Left ventricle myocardium superior (tissue), 1 donor: ENCODE data around the gene C17orf113. TPM values are rescaled to one million over a fixed set of nuclear protein-coding genes. Genes with fewer than 3 reads are reported as not detected.

ENCODE experiments used
- ATAC-seq: fragments of 200-7000 bp; cut with Tn5 transposase; one replicate; pipeline ENCODE4 v1.9.1; 2020; ENCODE audit warnings: mild to moderate bottlenecking, moderate library complexity
- DNase-seq: peaks from one replicate; pipeline ENCODE4 v3.0.0-alpha.2; 2020
- intact Hi-C: fragments of 100-400 bp; cut with micrococcal nuclease; formaldehyde crosslinking; loops from one replicate; pipeline ENCODE4 v1.11.0; 2022
- long read RNA-seq: library from polyadenylated mRNA; unstranded; transcript quantifications from one replicate; pipeline ENCODE4 v2.0.0, GENCODE V29; 2021
- total RNA-seq: library from RNA; stranded (reverse); fragmentation: NEBNext Ultra II Directional; extraction: Animal tissue kit (Norgen Biotek cat#: 25700); gene quantifications from one replicate; pipeline ENCODE4 v1.2.1, GENCODE V29; 2021
- donor health status: DM: no; HTN: yes; CAD: no; lungs with severe emphysema.

The C17orf113 gene
- total RNA-seq = 0.52 TPM
- long read RNA-seq, partial matches to known transcripts = 0 of 1 reads
- long read RNA-seq, other reads (novel, unspliced or antisense) = 1 of 1 reads

DNA sequence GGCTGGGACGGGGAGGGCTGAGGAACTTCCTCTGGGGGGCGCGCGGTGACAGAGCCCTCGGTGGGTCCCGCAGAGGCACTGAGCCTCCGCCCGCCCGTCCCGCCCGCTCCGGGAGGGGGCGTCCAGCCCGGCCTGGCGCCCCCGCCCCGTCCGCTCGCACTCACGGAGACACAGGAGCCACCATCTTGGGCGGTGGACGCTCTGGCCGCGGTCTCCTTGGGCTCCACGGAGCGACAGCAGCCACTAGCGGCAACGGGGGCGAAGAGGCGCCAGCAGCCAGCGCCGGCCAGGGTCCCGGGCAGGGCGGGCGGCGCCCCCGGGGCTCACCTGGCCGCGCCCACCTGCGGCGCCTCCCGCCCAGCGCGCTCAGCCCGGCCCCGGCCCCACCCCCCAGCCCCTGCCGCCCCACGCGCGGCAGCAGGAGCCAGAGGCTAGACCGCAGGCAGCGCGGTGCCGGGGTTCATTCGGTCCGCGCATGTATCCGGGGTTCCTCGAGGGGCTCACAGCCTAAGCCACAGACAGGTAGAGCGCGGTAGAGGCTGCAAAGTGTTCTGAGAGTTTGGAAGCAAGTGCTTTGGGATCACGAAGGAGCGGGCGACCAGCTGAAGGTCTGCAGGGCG lies at the start of gene C17orf113:
Gene C17orf113, minus strand, starts transcription at position 209 of the 620 bp plus-strand sequence. CDS start 7,225 bp downstream, outside the sequence.
- DNase-seq = peak; percentile 78
- ATAC-seq = peak; percentile 85
- intact Hi-C loops = no loop called here

DNA sequence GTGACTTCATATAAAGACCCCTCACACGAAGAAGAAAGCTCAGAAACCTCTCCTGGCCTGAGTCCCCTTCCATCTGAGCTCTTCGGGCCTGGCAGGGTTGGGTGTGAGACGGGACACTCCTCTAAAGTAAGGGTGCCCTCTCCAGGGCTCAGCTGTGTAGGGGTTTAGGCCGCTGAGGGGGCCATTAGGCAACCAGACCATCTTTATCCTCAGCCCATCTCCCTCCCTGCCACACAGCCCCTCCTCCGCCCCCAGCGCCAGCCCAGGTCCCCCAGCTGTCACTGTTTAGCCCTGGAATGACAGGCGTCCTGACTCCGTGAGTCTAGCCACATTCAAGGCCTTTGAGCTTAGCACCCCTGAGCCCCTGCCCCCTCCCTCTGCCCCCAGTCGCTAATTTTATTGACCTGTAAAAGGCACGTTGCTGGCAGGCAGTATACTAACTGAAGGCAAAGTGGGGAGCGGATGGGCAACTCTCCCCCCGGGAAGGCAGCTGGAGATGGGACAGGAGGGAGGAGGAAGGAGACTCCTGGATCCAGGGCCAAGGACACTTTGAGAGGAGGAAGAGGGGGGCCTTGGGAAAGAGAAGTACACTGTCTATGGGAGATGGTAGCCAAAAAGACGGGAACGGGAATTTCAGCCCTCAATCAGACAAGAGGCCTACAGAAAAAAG lies 48.5 kb upstream of the C17orf113 start:
- intact Hi-C loops = no loop called here
- no peak for ATAC-seq
- DNase-seq = no peak

DNA sequence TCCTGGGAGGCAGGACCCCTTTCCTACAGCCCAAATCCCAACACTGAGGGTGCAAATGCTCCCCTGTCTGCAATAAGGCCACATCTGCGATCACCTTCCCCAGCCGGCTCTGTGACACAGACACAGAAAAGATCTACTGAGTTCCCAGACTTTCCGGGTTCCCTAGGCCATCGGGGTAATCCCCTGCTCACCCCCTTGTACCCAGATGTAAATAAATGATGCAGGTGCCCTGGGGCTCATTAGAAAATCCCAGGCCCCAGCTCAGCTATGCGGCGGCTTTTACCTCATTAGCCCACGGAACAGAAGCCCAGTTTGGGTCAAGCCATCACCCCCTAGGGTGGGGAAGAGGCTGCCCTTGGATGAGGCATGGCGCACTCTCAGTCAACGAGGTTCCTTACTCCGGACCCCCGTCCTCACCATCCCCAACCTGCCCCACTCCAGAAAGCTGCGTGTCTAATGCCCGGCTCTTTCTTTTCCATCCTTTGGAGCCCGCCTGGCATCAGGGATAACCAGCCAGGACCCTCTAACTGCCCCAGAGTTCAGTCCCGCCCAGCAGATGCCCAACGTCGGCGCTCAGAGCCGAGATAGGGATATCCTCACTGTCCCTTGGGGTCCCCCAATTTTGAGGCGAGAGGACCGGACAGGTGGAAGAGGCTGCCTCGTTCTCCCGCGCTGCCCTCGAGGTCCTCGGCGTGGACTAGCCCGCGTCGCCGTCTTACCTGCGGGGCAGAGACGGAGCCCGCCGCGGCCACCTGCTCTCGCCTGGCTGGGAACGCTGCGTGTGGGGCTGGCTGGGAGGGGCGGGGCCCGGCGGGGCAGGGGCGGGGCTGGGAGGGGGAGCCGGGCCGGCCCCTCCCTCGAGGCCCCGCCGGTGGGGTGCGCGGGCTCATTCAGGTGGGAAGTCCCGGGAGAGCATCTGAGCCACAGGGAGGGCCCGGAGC lies 47.6 kb upstream of the C17orf113 start, which contains the start of gene ZNF385C:
Gene ZNF385C, minus strand, starts transcription at position 783 of the 941 bp plus-strand sequence. CDS start 35,417 bp downstream, outside the sequence.
- no peak for ATAC-seq
- intact Hi-C loops = no loop called here
- no peak for DNase-seq

DNA sequence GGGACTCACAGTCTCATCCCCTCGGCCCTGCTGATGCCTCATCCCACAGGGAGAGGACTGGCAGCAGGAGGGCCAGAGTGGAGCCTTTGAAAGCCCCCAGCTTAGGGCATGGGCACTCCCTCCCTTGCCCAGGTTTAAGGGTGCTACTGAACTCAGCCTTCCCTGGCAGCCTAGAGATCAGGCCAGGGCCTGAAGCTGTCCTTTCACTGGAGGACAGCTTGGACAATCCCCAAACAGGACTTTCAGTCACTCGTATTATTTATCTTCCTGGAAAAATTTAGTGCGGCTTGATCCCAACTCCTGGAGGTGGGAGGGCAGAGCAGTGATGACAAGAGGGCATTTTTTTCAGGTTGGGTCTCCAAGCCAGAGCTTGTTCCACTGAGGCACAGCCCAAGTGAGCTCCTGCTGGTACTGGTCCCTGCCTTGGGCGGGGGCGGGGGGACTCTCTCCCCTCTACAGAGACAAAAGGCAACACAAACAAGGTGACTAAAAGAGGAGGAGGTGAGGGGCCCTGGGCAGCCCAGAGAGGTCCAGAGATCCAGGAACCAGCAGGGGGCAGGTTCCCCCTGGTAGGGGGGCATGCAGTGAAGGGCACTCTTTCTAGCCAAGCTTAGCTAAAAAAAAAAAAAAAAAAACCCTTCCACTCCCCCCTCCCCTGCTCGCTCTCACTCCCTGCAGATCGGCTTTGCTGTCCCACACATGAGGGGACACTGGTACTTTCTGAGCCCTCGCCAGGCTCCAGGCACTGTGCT lies 46.1 kb upstream of the C17orf113 start:
- intact Hi-C loops = no loop called here
- no peak for ATAC-seq
- DNase-seq = no peak

DNA sequence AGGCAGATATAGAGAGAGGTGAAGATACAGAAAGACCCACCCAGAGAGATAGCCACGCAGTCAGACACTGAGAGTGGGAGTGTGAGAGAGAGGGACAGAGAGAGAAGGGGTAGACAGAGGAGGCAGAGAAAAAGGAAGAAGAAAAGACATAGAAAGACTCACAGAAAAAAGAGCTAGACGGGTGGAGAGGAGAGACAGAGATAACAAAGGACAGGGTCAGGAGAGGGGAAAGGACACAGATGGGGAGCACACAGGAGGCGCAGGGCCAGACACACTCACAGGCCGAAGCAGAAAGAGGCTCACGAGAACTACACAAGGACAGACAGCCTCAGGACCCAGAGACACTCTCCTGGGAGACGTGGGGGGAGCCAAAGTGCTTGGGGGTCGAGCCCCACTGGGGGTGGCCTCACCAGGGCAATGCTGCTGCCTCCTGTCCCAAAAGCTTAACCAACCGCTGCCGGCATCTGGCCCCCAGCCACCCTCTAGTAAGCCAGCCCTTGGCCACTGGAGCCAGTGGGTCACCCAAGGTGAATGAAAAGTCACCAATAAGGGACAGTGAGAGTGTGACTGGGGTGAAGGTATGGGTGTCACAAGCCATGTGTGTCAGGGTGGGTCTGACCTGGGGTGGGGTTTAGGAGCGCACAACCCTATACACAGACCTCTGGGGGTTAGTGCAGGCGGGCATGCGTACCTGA lies 44.1 kb upstream of the C17orf113 start:
- no peak for DNase-seq
- ATAC-seq = no peak
- intact Hi-C loops = no loop called here

DNA sequence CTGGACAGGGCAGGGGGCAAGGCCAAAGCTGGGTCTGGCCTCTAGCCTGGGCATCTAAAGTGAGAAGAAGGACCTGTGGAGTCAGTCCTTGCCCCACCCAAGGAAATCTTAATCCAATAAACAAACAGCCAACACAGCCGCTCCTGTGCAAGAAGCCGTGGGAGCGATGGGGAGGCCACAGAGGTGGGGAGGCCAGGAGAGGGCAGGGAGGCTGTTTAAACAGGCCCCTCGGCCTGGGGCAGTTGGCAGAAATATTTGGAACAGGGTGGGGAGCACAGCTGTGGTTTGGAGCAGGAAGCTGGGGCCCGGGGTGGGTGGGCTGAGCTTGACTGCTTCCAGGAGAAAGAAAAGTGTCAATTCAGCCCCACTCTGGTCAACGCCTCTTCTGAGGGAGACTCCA lies 42.5 kb upstream of the C17orf113 start:
- intact Hi-C loops = no loop called here
- ATAC-seq (no peak), DNase-seq (no peak)

DNA sequence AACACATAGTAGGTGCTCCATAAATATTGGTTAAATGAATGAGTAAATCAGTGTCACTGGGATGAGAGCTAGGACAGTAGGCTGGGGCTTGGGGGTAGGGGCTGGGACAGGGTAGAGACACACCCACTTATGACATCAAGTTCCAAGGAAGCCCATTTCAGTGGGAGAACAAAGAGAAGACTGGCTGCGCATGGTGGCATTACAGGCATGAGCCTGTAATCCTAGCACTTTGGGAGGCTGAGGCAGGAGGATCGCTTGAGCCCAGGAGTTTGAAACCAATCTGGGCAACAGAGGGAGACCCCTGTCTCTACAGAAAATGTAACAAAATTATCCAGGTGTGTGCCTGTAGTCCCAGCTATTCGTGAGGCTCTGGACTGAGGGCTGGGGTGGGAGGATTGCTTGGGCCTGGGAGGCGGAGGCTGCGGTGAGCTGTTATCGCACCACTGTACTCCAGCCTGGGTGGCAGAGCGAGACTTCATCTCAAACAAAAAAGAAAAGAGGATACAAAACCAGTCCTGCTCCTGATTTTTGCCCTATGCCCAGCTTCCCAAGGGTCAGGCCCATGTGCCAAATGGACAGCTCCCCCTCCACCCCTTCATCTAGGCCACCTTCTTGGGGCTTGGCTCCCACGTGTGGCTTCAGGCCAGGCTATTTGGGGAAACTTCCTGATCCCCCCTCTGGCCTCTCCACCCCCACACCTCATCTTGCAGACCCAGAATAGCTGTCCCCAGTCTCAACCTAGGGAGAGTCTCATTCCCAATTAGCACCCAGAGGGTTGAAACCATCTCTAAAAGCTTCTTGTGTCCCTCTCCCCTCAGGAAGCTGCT lies 40.8 kb upstream of the C17orf113 start:
- intact Hi-C loops = no loop called here
- DNase-seq (no peak), ATAC-seq (no peak)

DNA sequence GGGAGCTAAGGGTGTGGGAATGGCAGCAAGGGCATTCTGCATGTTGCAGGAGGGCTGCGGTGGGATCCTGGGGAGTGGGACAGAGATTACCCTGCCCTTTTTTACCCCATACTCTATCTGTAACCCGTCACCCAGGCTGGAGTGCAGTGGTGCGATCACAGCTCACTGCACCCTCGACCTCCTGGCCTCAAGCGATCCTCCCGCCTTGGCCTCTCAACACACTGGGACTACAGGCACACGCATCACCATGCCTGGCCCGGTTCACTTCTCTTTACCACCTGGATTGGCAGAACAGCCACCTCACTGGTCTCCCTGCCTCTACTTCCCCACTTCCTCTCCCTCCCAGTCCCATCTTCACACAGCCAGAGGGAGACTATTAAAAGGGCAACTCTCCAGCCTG lies 38.3 kb upstream of the C17orf113 start:
- ATAC-seq = no peak

DNA sequence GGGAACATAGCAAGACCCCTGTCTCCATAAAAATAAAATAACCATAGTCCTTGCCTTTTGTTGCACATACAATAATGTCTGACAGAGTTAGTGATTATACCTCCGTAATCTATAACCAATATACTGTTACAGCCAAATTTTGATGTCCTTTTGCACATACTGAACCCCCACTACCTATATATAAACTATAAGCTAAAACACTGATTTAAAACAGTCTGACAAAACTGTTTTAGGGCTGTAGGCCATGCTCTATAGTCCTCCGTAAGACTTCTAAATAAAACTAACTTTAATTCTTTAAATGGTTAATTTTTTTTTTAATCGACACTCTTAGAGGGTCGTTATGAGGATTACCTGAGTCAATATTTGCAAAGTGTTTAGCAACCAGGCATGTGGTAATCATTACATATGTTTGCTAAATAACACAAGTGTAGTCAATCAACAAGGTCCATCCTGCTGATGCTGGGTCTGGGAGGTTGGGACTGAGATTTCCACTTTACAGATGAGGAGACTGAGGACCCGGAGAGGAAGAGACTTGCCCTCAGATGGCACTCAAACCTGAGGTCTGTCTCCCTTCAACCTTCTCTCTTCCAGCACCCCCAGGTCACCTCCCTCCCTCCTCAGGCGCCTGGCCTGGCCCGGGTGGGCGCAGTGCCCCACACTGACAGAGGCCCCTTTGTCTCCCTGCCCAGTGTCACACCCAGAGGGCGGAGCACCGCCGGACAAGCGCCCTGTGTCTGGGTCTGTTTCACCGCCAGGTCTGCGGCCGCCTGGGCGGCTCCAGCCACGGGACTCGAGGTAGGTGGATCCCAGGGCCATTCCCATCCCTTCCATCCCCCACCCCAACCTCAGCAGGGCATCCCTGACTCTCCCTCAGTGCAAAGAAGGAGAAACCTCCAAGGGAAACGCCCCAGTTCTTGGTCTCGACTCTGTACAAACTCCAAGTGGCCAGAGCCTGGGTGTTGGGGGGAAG lies 37.6 kb upstream of the C17orf113 start:
- DNase-seq (no peak), ATAC-seq (no peak)
- intact Hi-C loops = loop anchor here (10.0 kb wide), 1 partner anchor 133 kb away; no protein-coding TSS in a partner anchor

More for the DNA sequence above, 38.3 kb upstream of the C17orf113 start:
- DNase-seq = no peak
- intact Hi-C loops = loop anchor here (10.0 kb wide), 1 partner anchor 134 kb away; no protein-coding TSS in a partner anchor

DNA sequence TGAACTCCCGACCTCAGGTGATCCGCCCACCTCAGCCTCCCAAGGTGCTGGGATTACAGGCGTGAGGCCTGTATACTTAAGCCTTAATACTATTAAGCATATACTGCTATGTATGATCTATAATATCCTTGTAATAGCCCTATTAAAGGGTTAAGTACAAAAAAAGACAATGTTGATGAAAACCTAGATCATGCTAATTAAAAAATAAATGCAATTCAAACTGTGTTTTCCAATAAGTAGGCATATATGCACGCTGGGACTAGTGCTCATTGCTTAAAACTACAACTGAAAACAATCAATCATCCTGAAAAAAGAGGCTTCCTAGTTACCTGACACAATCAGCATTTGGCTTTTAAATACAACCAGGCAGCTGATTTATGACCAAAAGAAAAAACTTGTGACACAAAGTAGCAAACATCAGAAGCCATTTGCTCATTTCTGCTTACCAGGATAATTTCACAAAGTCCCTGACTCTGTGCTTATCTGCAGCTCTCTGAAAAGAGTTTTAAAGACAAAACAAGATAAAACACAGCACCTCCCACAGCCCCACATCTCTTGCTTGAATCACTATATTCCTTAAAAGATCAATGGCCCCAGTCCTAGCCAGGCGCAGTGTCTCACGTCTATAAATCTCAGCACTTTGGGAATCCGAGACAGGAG lies 36.8 kb upstream of the C17orf113 start:
- no peak for DNase-seq
- no peak for ATAC-seq
- intact Hi-C loops = loop anchor here (10.0 kb wide), 1 partner anchor 132 kb away; no protein-coding TSS in a partner anchor

DNA sequence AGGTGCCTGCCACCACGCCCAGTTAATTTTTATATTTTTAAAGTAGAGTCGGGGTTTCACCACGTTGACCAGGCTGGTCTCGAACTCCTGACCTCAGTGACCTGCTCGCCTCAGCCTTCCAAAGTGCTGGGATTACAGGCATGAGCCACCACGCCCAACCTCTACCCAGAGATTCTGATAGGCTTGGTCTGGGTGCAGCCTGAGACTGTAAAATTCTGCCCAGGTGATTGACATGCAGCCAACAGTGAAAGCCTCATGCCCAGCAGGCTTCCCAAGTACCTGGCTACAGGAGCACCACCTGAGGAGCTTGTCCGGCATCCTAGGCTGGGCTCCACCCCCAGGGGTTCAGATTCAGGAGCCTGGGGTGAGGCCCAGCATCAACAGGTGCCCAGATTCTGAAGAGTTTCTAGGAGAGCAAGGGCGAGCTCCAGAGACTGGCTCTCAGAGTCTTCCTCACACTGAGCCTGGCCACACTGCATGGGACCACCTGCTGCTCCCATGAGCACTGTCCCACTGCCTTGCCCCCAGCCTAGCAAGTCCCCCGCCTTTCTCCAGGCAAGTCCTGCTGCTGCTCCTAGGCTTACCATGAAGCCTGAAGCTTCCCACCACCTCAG lies 31.2 kb upstream of the C17orf113 start:
- ATAC-seq (no peak), DNase-seq (no peak)
- intact Hi-C loops = loop anchor here (10.0 kb wide), 1 partner anchor 127 kb away; no protein-coding TSS in a partner anchor

DNA sequence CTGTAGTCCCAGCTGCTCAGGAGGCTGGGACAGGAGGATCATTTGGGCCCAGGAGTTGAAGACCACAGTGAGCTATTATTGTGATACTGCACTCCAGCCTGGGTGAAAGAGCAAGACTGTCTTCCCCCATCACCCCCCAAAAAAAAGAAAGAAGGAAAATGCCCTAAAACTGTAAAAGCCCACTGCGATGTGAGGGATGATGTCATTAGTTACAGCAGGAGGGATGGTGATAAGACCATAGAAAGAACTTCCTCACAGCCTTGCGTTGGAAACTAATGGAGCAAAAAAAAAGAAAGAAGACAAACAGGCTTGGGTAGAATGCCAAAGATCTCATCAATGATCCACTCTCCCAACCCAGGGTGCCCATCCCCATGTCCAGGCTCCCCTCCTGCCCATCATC lies 29.1 kb upstream of the C17orf113 start:
- intact Hi-C loops = no loop called here
- DNase-seq (no peak), ATAC-seq (no peak)

DNA sequence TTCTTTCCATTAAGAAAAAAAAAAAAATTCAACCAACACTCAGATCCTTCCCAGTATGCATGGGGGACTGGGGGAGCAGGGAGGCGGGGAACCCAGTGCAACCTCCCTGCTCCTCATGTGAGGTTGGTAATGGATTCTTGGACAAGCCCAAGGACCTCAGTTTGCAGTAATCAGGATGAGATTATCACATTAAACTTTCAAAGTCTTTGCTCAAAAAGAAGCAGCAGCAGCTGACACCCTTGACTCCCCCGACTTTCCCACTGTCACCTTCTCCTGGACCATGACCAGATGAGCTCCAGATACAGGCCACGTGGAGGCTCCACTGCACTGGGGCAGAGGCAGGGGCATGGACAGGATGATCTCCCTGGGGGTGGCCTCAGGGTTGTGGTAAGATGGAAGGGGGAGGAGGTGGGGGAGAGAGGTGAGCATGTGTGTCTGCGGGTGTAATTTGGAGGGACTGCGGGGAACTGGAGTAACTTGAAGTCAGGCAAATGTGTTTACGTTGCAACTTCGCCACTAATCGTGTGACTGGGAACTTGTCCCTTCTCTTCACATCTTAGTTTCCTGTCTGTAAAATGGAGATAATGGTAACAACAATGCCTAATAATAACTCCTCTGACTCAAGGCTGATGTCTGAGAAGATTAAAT lies 28.1 kb upstream of the C17orf113 start:
- no peak for ATAC-seq
- intact Hi-C loops = no loop called here

DNA sequence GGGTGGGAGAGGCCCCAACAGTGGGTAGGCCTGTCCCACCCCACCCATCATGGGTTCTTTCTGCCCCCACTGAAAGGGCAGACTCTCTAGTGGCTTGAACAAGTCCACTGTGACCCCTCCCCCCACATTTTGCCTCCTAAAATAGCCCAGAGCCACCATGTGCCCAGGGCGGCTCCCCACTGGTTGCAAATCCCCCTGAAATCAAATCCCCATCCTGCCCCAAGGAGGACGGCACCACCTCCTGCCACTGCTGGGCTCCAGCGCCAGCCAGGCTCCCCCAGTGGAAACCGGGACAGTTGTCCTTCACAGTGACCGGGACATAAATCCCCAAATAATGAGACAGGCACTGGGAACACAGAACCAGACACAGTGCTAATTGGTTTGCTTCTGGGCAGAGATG lies 27.4 kb upstream of the C17orf113 start:
- DNase-seq (no peak), ATAC-seq (no peak)
- intact Hi-C loops = no loop called here

More for the DNA sequence above, 28.1 kb upstream of the C17orf113 start:
- no peak for DNase-seq
